NCI-H2029 treated with DMSO at 0.1 percent for 48 hours (cell line): Measurements from ENCODE around the gene ITIH6.

Experiments
- DNase-seq: peaks from one replicate; lab custom pipeline; 2025; lab: John Stamatoyannopoulos, UW

ITIH6 gene

DNA sequence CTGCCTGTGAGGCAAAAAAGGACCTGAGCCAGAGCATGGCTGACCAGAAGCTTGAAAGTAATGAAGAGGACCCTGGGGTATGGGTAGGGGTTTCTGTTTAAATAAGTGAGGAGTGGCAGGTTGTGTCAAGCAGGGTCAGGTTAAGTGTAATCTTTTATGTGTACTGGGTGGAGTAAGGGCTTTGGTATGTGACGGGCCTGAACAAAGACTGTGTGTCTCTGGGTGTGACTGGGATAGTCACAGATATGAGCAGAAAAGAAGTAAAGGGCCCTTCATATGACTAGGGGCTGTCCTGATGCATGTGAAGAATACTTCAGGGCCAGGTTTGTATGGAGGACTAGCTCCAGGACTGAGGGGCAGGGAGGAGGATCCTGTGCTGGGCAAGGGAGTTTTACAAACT is 82.4 kb downstream of the ITIH6 start:
- DNase-seq = no peak

DNA sequence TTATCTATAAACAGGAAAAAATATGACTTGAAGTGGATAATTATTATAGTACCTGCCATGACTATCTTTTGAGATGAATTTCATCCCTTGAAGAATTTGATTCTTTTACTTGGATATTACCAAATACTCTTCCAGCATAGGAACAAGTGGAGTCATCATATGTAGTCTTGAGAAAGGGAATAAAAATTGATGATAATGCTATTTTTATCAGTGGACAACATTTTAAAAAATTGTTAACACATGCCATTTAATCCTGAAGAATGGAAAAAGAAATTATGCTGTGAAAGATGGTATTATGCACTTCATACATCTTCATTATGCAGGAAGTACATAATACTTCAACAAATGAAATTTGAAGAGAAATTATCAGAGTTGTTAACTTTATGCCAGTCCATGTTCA is 83.6 kb downstream of the ITIH6 start:
- no peak for DNase-seq

DNA sequence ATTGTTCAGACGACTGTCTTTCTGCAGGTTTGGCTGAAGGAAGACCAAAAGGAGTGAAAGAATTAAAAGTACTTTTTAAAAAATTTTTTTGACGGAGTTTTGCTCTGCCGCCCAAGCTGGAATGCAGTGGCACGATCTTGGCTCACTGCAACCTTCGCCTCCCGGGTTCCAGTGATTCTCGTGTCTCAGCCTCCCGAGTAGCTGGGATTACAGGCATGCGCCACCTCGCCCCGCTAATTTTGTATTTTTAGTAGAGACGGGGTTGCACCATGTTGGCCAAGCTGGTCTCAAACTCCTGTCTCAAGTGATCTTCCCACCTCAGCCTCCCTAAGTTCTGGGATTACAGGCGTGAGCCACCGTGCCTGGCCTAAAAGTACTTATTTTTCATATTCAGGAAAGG is 86.3 kb downstream of the ITIH6 start:
- no peak for DNase-seq

DNA sequence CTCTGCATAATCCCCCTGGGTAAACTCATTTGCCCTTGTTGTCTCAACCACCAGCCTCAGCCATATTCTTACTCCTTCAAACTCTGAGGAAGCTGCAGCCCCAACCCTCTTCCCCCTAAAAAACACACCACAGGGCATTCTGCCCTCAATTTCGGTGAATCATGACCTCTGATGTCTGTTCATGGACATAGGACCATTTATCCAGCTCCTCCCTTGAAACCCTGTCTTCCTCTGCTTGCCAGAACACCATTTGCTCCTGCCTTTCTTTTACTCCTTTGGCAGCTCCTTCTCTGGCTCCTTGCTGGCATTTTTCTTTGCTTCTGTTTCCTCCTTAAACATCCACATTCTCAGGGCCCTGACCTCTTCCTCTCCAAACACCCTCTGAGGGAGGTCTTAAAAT is 87.1 kb downstream of the ITIH6 start:
- no peak for DNase-seq

DNA sequence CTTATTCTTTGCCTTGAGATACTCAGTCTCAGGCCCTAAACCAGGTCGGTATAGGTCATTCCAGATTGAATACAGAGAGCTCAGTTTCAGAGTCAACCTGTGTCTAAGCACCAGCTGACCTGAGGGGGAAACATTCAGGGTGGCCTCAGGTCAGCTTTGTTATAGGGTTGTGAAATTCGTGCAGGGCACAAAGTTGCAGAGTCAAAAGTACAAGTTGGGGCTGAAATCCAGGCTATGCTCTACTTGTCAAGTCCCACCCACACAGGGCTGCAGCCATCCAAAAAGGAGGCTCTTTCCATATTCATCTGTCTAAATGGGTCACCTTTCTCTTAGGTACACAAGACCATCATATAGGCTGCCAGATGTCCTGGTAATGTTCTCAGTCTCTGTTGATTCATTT is 89.7 kb downstream of the ITIH6 start:
- DNase-seq = no peak
